Panc1 (cell line): Measurements from ENCODE around the gene PROX1.

Experiments used
- CTCF ChIP-seq: fragments of 450-650 bp; IDR thresholded peaks from 2 replicates; pipeline ENCODE4 v1.5.1; 2017; ENCODE audit warnings: mild to moderate bottlenecking
- POLR2AphosphoS5 ChIP-seq: IDR thresholded peaks from 2 replicates; pipeline ENCODE4 v1.6.1; 2012; ENCODE audit warnings: mild to moderate bottlenecking, low read depth, low read length, moderate library complexity
- REST ChIP-seq, 2 experiments: IDR thresholded peaks; 2 replicates each; pipeline ENCODE4 v1.6.1; 2011 to 2012; ENCODE audit warnings: low read depth in 2 of 2, control low read depth in 1 of 2, low read length in 1 of 2, mild to moderate bottlenecking in 1 of 2, moderate library complexity in 1 of 2; ENCODE audit not compliant: insufficient read depth in 1 of 2

- TF ChIP-seq CTCF (no peak), REST (IDR thresholded peaks at IDR 0.05; ENCODE audit: insufficient read depth in 1 of 2, low read depth in 2 of 2, low read length in 1 of 2) (no peak), POLR2AphosphoS5 (no peak)
Observed at GRCh38 chr1:214067397-214067796, 79.6 kb downstream of the PROX1 start.
